ENCODE measurements around the gene FGF1. TPM values are rescaled to one million over a fixed set of nuclear protein-coding genes. Genes with fewer than 3 reads are reported as not detected.

The FGF1 gene
- total RNA-seq, 1 experiment from 2014 or later, result 3.2 TPM

- WGBS (ENCODE audit: extremely low coverage, insufficient read length, low lambda C conversion rate), result no CpG with 5 or more reads among the region's 2 CpGs
- H2BK12ac ChIP-seq (ENCODE audit: insufficient read length, low read depth, low read length), result peak overlapping the region; percentile 23
- Mint-ChIP-seq H3K4me3 (no peak overlapping the region), H3K27me3 (ENCODE audit: low read depth) (peaks cover 1% of the 10 kb centered on the region; the same call in 1 of the 2 replicates), H3K9me3 (no peaks in the 10 kb centered on the region; a peak in 1 of 5 replicates), H3K4me1 (peaks cover 24 to 39% of the 10 kb centered on the region in 2 experiments), H3K27ac (no peak overlapping the region), H3K36me3 (ENCODE audit: insufficient read depth in 1 of 3, low read depth in 3 of 3) (no peaks in the 10 kb centered on the region)
- no peak overlapping the region for H2BK5ac ChIP-seq (ENCODE audit: insufficient read length, low read length)
- H2BK15ac ChIP-seq (ENCODE audit: low read depth, low read length), result no peak overlapping the region
- no peak overlapping the region for H3K4me2 ChIP-seq (ENCODE audit: insufficient read depth, insufficient read length, low read length)
- no peak overlapping the region for H3K18ac ChIP-seq (ENCODE audit: insufficient read length, low read depth, low read length)
- H3K27ac ChIP-seq (ENCODE audit: insufficient read length, low read depth, low read length), result no peak overlapping the region
- H2AFZ ChIP-seq (ENCODE audit: low read length), result no peak overlapping the region
- H3K23me2 ChIP-seq (ENCODE audit: insufficient read length, low read depth, low read length, poor library complexity, severe bottlenecking), result peaks cover 5% of the 10 kb centered on the region
- H3T11ph ChIP-seq (ENCODE audit: low read length), result no peak overlapping the region
- no peak overlapping the region for H3K9ac ChIP-seq (ENCODE audit: extremely low read depth, insufficient read length, low read length)
- no peak for DNase-seq
- no peak overlapping the region for H2BK120ac ChIP-seq (ENCODE audit: low read depth, low read length, poor library complexity, severe bottlenecking)
- H3K4ac ChIP-seq (ENCODE audit: low read depth, low read length), result no peak overlapping the region
- H2BK20ac ChIP-seq (ENCODE audit: low read depth, low read length, poor library complexity, severe bottlenecking), result no peak overlapping the region
- no peak overlapping the region for H3K23ac ChIP-seq (ENCODE audit: insufficient read length, low read depth, low read length)
- no peaks in the 10 kb centered on the region for H4K20me1 ChIP-seq (ENCODE audit: control insufficient read depth, insufficient read depth, insufficient read length)
- no peak overlapping the region for H2AK5ac ChIP-seq (ENCODE audit: insufficient read length, low read length)
- no peaks in the 10 kb centered on the region for H3K27me3 ChIP-seq (ENCODE audit: insufficient read depth, low read length)
- no peak overlapping the region for H4K8ac ChIP-seq (replicated peaks; ENCODE audit: insufficient read length, low read depth, low read length)
- no peaks in the 10 kb centered on the region for H3K79me2 ChIP-seq (ENCODE audit: insufficient read depth, low read length)
- no peak overlapping the region for H3K56ac ChIP-seq (ENCODE audit: insufficient read length, low read depth, low read length)
- H3K79me1 ChIP-seq (ENCODE audit: insufficient read depth, low read depth, low read length, poor library complexity, severe bottlenecking), result no peaks in the 10 kb centered on the region
- TF ChIP-seq CTCF (conservative IDR thresholded peaks at IDR 0.05), result no peak
- H3K9me3 ChIP-seq (ENCODE audit: control insufficient read depth, low read depth, low read length), result no peaks in the 10 kb centered on the region
- H4K91ac ChIP-seq (ENCODE audit: insufficient read length, low read depth, low read length), result no peak overlapping the region
- H4K5ac ChIP-seq (ENCODE audit: insufficient read length, low read depth, low read length), result no peak overlapping the region
- peaks cover 6% of the 10 kb centered on the region; the same call in 1 of the 2 replicates for H3K4me1 ChIP-seq (ENCODE audit: insufficient read depth, low read length)
- H3K14ac ChIP-seq (ENCODE audit: insufficient read depth, low read length), result no peak overlapping the region
Observed at GRCh38 chr5:142549834-142550233, 136.1 kb downstream of the FGF1 start.
